CD14-positive monocyte (primary cell): Measurements from ENCODE around the gene KRT12. TPM values are rescaled to one million over a fixed set of nuclear protein-coding genes. Genes with fewer than 3 reads are reported as not detected.

Experiments
- DNase-seq, 3 donors: peaks; one replicate each; pipeline ENCODE4 v3.0.0-alpha.2; 2011 to 2022
- H2AFZ ChIP-seq: 2 replicates; pipeline ENCODE4 v1.6.0; 2012; ENCODE audit warnings: mild to moderate bottlenecking, low read depth, low read length, inconsistent platforms; ENCODE audit not compliant: insufficient read depth, poor library complexity, severe bottlenecking
- H3K27ac ChIP-seq, 2 donors: 1 replicate in 1 of 2; 2 replicates in 1 of 2; pipeline ENCODE4 v1.5.1; 2012 to 2013; ENCODE audit warnings: low read length in 2 of 2, control low read depth in 1 of 2, inconsistent platforms in 1 of 2, low read depth in 1 of 2, mild to moderate bottlenecking in 1 of 2
- H3K27me3 ChIP-seq, 2 donors: one replicate each; pipeline versions ENCODE4 v1.6.0 to v1.6.1; 2011 to 2013; ENCODE audit warnings: low read length in 2 of 2; ENCODE audit not compliant: control insufficient read depth in 2 of 2, insufficient read depth in 2 of 2
- H3K36me3 ChIP-seq, 2 donors: replicated peaks in 1 of 2; 1 replicate in 1 of 2; 2 replicates in 1 of 2; pipeline versions ENCODE4 v1.5.1 to v1.6.1; 2012 to 2013; ENCODE audit warnings: low read length in 2 of 2, control low read depth in 1 of 2, inconsistent platforms in 1 of 2, mild to moderate bottlenecking in 1 of 2; ENCODE audit not compliant: insufficient read depth in 2 of 2, control insufficient read depth in 1 of 2
- H3K4me1 ChIP-seq, 2 donors: 1 replicate in 1 of 2; 2 replicates in 1 of 2; pipeline versions ENCODE4 v1.5.1 to v1.6.1; 2012 to 2013; ENCODE audit warnings: low read length in 2 of 2, control low read depth in 1 of 2, inconsistent platforms in 1 of 2, mild to moderate bottlenecking in 1 of 2, moderate library complexity in 1 of 2; ENCODE audit not compliant: insufficient read depth in 2 of 2, control insufficient read depth in 1 of 2
- H3K4me2 ChIP-seq: replicated peaks from 2 replicates; pipeline ENCODE3; 2012; ENCODE audit warnings: low read length, moderate library complexity, mild to moderate bottlenecking; ENCODE audit not compliant: poor library complexity, severe bottlenecking; ENCODE audit errors: extremely low read depth
- H3K4me3 ChIP-seq, 3 experiments: fragments of 200-600 bp in 1 of 3; sonication (generic) in 1 of 3; replicated peaks in 1 of 3; 1 replicate in 2 of 3; 2 replicates in 1 of 3; pipeline ENCODE4 v1.5.1; 2011 to 2013; ENCODE audit warnings: low read length in 3 of 3, mild to moderate bottlenecking in 3 of 3, control low read depth in 2 of 3, low read depth in 2 of 3, inconsistent platforms in 1 of 3, moderate library complexity in 1 of 3
- H3K79me2 ChIP-seq: 2 replicates; pipeline ENCODE4 v1.6.0; 2012; ENCODE audit warnings: mild to moderate bottlenecking, control low read depth, inconsistent platforms, low read length, moderate library complexity; ENCODE audit not compliant: insufficient read depth
- H3K9ac ChIP-seq: 2 replicates; pipeline ENCODE4 v1.6.0; 2017; ENCODE audit warnings: low read length, mild to moderate bottlenecking; ENCODE audit not compliant: insufficient read depth, poor library complexity, severe bottlenecking
- H3K9me3 ChIP-seq, 2 donors: replicated peaks in 1 of 2; 1 replicate in 1 of 2; 2 replicates in 1 of 2; pipeline versions ENCODE4 v1.5.1 to v1.6.1; 2012 to 2013; ENCODE audit warnings: low read length in 2 of 2, control low read depth in 1 of 2; ENCODE audit not compliant: control insufficient read depth in 1 of 2, insufficient read depth in 1 of 2
- H4K20me1 ChIP-seq: 2 replicates; pipeline ENCODE4 v1.6.0; 2012; ENCODE audit warnings: mild to moderate bottlenecking, low read length, control low read depth, moderate library complexity; ENCODE audit not compliant: insufficient read depth
- H3K27ac Mint-ChIP-seq, 7 donors: one replicate each; pipeline ENCODE4 v1.8.0; 2020; ENCODE audit warnings: mild to moderate bottlenecking in 7 of 7, mixed read lengths in 7 of 7, moderate library complexity in 6 of 7, inconsistent platforms in 2 of 7
- H3K27me3 Mint-ChIP-seq, 3 donors: one replicate each; pipeline ENCODE4 v1.8.0; 2021 to 2022; ENCODE audit warnings: low read depth in 3 of 3, mild to moderate bottlenecking in 3 of 3, mixed read lengths in 3 of 3, moderate library complexity in 3 of 3, inconsistent platforms in 1 of 3
- H3K36me3 Mint-ChIP-seq, 2 donors: one replicate each; pipeline ENCODE4 v1.8.0; 2020; ENCODE audit warnings: mixed read lengths in 2 of 2, inconsistent platforms in 1 of 2, mild to moderate bottlenecking in 1 of 2
- H3K4me1 Mint-ChIP-seq: one replicate; pipeline ENCODE4 v1.8.0; 2020; ENCODE audit warnings: mild to moderate bottlenecking, mixed read lengths
- H3K4me3 Mint-ChIP-seq, 2 donors: one replicate each; pipeline ENCODE4 v1.8.0; 2020; ENCODE audit warnings: mild to moderate bottlenecking in 2 of 2, mixed read lengths in 2 of 2, moderate library complexity in 1 of 2
- H3K9me3 Mint-ChIP-seq, 7 donors: one replicate each; pipeline ENCODE4 v1.8.0; 2020 to 2022; ENCODE audit warnings: mixed read lengths in 7 of 7, mild to moderate bottlenecking in 6 of 7, moderate library complexity in 6 of 7, inconsistent platforms in 2 of 7
- WGBS: methylation state at CpG from one replicate; pipeline ENCODE4 v1.1.5; 2013; ENCODE audit warnings: missing lambda C conversion rate; ENCODE audit not compliant: insufficient coverage; 5-methylcytosine and 5-hydroxymethylcytosine counted together
- intact Hi-C, 2 donors: fragments of 100-400 bp; cut with micrococcal nuclease; formaldehyde crosslinking; loops; one replicate each; pipeline versions ENCODE4 v1.15.0 to v1.15.1; 2023
- polyA plus RNA-seq, 3 donors: library from polyadenylated mRNA; depleted of rRNA in 1 of 3; unstranded in 2 of 3; stranded (reverse) in 1 of 3; fragments of 300-500 nt in 2 of 3; fragments of >200 nt in 1 of 3; fragmentation: Illumina TruSeq in 2 of 3; gene quantifications; 1 replicate in 2 of 3; 2 replicates in 1 of 3; pipeline ENCODE4 v1.2.3, GENCODE V29; 2012 to 2021
- TF ChIP-seq, protein P1 (sequence below): fragments of 200-600 bp; IDR thresholded peaks from one replicate; pipeline ENCODE4 v1.8.0; 2022; ENCODE audit warnings: antibody characterized with exemption, mild to moderate bottlenecking

Gene KRT12
- polyA plus RNA-seq, 3 donors: not detected

DNA sequence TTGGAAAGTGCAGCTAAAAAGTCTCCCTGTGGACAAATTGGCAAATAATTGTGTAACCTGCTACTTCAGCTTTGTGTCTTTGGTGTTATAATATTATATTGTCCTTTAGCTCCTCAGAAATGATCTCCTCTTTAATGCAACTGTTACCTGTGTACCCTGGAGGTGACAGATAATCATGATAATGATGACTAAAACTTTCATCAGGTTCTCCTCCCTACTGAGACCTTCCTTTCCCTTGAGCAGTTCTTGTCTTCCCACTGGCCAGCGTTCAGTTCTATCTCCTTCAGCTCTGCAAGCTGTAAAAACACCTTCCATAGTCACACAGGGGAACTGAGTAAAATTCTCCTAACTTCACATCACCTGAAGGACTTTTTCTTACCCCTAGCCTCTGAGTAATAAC, 14.7 kb downstream of the KRT12 start:
- no peaks in the 10 kb centered on the region for H3K79me2 ChIP-seq
- H3K36me3 ChIP-seq: no peaks in the 10 kb centered on the region
- H3K27ac ChIP-seq: no peak overlapping the region
- H4K20me1 ChIP-seq: no peaks in the 10 kb centered on the region
- Mint-ChIP-seq H3K27me3 (peaks cover 3 to 18% (median 13%) of the 10 kb centered on the region in 3 donors), H3K27ac (no peak overlapping the region), H3K36me3 (no peaks in the 10 kb centered on the region), H3K9me3 (peaks cover 0 to 2% (median 0%) of the 10 kb centered on the region in 7 donors), H3K4me3 (no peak overlapping the region), H3K4me1 (no peaks in the 10 kb centered on the region)
- intact Hi-C loops: no loop called here
- no peak for DNase-seq
- no peaks in the 10 kb centered on the region for H3K9me3 ChIP-seq
- no peak overlapping the region for H3K4me3 ChIP-seq
- no peak overlapping the region for H2AFZ ChIP-seq
- 63% methylated on average over 1 of the region's 1 CpG for WGBS
- peaks cover 2 to 15% of the 10 kb centered on the region in 2 donors for H3K27me3 ChIP-seq
- H3K4me1 ChIP-seq: no peaks in the 10 kb centered on the region
- no peak overlapping the region for H3K4me2 ChIP-seq
- no peak overlapping the region for H3K9ac ChIP-seq
- TF ChIP-seq, protein P1, sequence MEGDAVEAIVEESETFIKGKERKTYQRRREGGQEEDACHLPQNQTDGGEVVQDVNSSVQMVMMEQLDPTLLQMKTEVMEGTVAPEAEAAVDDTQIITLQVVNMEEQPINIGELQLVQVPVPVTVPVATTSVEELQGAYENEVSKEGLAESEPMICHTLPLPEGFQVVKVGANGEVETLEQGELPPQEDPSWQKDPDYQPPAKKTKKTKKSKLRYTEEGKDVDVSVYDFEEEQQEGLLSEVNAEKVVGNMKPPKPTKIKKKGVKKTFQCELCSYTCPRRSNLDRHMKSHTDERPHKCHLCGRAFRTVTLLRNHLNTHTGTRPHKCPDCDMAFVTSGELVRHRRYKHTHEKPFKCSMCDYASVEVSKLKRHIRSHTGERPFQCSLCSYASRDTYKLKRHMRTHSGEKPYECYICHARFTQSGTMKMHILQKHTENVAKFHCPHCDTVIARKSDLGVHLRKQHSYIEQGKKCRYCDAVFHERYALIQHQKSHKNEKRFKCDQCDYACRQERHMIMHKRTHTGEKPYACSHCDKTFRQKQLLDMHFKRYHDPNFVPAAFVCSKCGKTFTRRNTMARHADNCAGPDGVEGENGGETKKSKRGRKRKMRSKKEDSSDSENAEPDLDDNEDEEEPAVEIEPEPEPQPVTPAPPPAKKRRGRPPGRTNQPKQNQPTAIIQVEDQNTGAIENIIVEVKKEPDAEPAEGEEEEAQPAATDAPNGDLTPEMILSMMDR: no peak

DNA sequence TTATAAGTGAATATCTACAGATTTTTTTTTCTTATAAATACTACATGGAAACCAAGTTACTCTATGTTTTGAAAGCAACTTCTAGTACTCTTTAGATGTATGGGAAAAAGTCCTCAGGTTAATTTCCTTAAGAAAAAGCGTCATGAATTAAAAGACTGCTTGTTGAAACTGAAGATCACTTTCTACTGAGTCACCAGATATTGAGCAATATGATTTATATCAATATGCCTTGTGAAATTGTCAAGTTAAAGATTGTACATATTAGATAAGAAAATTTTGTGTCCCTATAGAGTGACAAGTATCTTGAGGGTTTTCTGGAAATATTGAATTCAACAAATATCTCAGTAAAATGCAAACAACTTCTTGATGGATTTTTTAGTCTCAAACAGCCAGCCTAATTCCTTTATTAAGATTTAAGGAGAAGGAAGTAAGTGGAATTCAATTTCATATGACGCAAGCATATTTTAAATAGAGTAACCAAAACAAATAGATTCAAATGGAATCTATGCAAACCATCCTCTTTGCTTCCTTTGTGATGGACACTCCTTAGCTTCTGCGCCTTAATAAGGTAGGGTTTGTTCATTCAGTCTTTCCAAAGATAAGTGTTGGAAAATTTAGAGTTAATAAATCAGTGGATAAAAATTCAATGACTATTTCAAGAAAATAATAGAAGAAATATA, 16.6 kb downstream of the KRT12 start:
- H3K27me3 Mint-ChIP-seq: peaks cover 7 to 28% (median 21%) of the 10 kb centered on the region in 3 donors

More for the DNA sequence above, 16.6 kb downstream of the KRT12 start:
- H3K9me3 ChIP-seq: no peaks in the 10 kb centered on the region
- H3K4me1 ChIP-seq: no peaks in the 10 kb centered on the region
- no peaks in the 10 kb centered on the region for H3K79me2 ChIP-seq
- intact Hi-C loops: no loop called here
- no peak overlapping the region for H2AFZ ChIP-seq
- no peak overlapping the region for H3K9ac ChIP-seq
- H3K4me3 Mint-ChIP-seq: no peak overlapping the region
- no peaks in the 10 kb centered on the region for H3K36me3 ChIP-seq
- H3K4me1 Mint-ChIP-seq: no peaks in the 10 kb centered on the region
- no peak overlapping the region for H3K4me3 ChIP-seq
- no peak overlapping the region for H3K27ac ChIP-seq
- no peak overlapping the region for H3K4me2 ChIP-seq
- TF ChIP-seq, protein P1: no peak
- peaks cover 8 to 18% of the 10 kb centered on the region in 2 donors for H3K27me3 ChIP-seq
- no peak for DNase-seq
- H3K9me3 Mint-ChIP-seq: peaks cover 0 to 2% (median 0%) of the 10 kb centered on the region in 7 donors
- H3K27ac Mint-ChIP-seq: no peak overlapping the region
- no peaks in the 10 kb centered on the region for H4K20me1 ChIP-seq
- H3K36me3 Mint-ChIP-seq: no peaks in the 10 kb centered on the region
- no CpG with 5 or more reads among the region's 3 CpGs for WGBS
